Measurements from ENCODE around the gene CECR2.
"Not testable (repeated sequence)": the region's sequence is repeated elsewhere in the genome, so short reads cannot be mapped to it uniquely, and the experiment has no call there.

Gene CECR2

DNA sequence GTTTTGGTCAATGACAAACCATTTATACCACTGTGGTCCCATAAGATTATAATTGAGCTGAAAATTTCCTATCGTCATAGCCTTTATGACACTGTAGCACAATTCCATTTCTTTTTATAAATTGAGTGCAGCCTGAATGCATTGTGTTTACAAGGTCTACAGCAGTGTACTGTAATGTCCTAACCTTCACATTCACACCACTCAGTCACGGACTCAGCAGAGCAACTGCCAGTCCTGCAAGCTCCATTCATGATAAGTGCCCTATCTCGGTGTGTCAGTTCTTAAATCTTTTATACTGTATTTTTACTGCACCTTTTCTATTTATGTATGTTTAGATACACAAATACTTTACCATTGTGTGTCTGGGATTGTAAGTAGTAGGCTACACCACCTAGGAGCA, 138.8 kb downstream of the CECR2 start:
- no peaks in the 10 kb centered on the region for H3K9me3 ChIP-seq (ENCODE audit: control insufficient read depth, insufficient read depth, low read length)
- no peak overlapping the region for H3K9ac ChIP-seq (ENCODE audit: low read depth, low read length)
- no peaks in the 10 kb centered on the region for H3K27me3 ChIP-seq (ENCODE audit: control insufficient read depth, insufficient read depth, low read length)
- H3K27ac ChIP-seq (ENCODE audit: low read depth, low read length) = no peak overlapping the region
- H3K4me1 ChIP-seq (ENCODE audit: control insufficient read depth, insufficient read depth, low read length) = no peaks in the 10 kb centered on the region
- H3K4me3 ChIP-seq (ENCODE audit: low read depth, low read length) = no peak overlapping the region
- H3K36me3 ChIP-seq (ENCODE audit: control insufficient read depth, insufficient read depth, low read length) = peaks cover 91% of the 10 kb centered on the region

DNA sequence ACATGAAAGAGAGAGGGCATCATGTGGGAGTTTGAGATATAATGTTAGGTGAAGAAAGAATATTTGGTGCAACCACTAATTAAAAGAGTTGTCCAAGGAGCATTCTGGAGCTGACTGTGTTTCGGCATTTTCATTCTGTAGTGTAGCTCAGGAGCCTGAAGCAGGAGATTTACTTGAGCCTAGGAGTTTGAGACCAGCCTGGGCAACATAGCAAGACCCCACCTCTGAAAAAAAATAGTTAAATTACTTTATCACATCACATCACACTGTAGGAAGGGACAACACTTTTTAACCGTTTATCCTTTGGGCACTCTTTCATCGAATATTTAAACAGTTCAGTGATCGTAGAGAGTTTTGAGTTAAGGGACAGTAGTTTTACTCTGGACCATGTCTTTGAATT, 143.7 kb downstream of the CECR2 start:
- Histone ChIP-seq H3K4me3 (ENCODE audit: low read depth, low read length) (no peak overlapping the region), H3K4me1 (ENCODE audit: control insufficient read depth, insufficient read depth, low read length) (no peaks in the 10 kb centered on the region), H3K9ac (ENCODE audit: low read depth, low read length) (no peak overlapping the region), H3K9me3 (ENCODE audit: control insufficient read depth, insufficient read depth, low read length) (no peaks in the 10 kb centered on the region), H3K27ac (ENCODE audit: low read depth, low read length) (no peak overlapping the region), H3K27me3 (ENCODE audit: control insufficient read depth, insufficient read depth, low read length) (no peaks in the 10 kb centered on the region), H3K36me3 (ENCODE audit: control insufficient read depth, insufficient read depth, low read length) (peaks cover 81% of the 10 kb centered on the region)

DNA sequence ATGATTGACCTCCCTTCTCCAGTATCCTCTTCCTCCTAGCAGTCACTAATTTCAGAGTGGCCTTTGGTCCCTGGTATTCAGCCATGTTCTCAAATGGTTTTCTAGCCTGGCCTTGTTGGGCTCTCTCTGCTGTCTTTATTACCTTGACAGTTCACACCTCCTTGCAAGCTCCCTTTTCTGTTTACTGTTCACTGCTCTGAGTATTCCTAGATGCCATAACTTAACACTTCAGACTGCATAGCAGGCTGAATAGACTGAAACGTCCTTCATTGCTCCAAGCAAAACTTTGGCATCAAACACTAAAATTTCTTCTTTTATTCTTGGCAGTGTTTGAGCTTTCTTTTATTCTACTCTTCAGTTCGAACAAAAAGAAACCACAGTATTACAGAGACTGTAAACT, 144.4 kb downstream of the CECR2 start:
- H3K27ac ChIP-seq (ENCODE audit: low read depth, low read length) = no peak overlapping the region
- H3K4me3 ChIP-seq (ENCODE audit: low read depth, low read length) = no peak overlapping the region
- no peaks in the 10 kb centered on the region for H3K4me1 ChIP-seq (ENCODE audit: control insufficient read depth, insufficient read depth, low read length)
- H3K9ac ChIP-seq (ENCODE audit: low read depth, low read length) = no peak overlapping the region
- peaks cover 81% of the 10 kb centered on the region for H3K36me3 ChIP-seq (ENCODE audit: control insufficient read depth, insufficient read depth, low read length)
- no peaks in the 10 kb centered on the region for H3K9me3 ChIP-seq (ENCODE audit: control insufficient read depth, insufficient read depth, low read length)
- H3K27me3 ChIP-seq (ENCODE audit: control insufficient read depth, insufficient read depth, low read length) = no peaks in the 10 kb centered on the region

DNA sequence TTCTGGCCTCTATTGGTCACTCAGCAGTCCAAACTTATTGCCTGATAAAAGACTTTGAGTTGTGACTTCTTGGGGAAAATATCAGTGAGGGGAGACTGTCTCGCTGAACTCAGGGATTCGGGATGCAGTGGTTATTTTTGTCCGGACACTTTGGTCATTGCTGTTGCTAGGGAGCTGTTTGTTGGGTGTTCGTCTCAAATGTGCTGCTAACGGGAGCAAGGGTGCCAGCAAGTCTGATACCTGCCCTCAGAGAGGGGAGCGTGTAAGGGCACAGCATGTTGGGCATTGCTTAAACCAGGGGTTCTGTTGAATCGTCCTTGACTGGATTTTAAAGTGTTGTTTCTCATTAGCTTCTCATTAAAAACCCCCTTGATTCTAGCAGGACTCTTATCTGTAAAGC, 144.8 kb downstream of the CECR2 start:
- Histone ChIP-seq H3K4me1 (ENCODE audit: control insufficient read depth, insufficient read depth, low read length) (no peaks in the 10 kb centered on the region), H3K9ac (ENCODE audit: low read depth, low read length) (no peak overlapping the region), H3K4me3 (ENCODE audit: low read depth, low read length) (no peak overlapping the region), H3K27me3 (ENCODE audit: control insufficient read depth, insufficient read depth, low read length) (no peaks in the 10 kb centered on the region), H3K27ac (ENCODE audit: low read depth, low read length) (no peak overlapping the region), H3K36me3 (ENCODE audit: control insufficient read depth, insufficient read depth, low read length) (peaks cover 81% of the 10 kb centered on the region), H3K9me3 (ENCODE audit: control insufficient read depth, insufficient read depth, low read length) (no peaks in the 10 kb centered on the region)

DNA sequence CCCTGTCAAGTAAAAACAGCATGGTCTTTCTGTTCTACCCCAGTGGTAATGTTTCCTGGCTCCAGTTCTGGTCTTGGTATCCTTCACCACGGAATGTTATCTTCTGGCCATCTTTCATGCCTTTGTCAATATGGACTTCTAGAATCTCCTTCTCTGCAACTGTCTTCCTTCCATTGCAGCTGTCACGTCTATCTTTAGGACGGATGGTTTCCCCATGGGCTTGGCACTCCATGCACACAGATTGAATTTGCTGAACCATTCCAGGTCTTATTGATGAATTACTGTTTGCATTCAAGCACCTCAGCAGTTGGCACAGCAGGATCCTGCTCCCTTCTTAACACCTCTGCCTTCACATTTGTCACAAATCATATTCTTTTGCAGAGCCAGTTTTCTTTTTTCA, 149.1 kb downstream of the CECR2 start:
- Histone ChIP-seq H3K4me3 (ENCODE audit: low read depth, low read length) (no peak overlapping the region), H3K27ac (ENCODE audit: low read depth, low read length) (no peak overlapping the region), H3K9me3 (ENCODE audit: control insufficient read depth, insufficient read depth, low read length) (no peaks in the 10 kb centered on the region), H3K4me1 (ENCODE audit: control insufficient read depth, insufficient read depth, low read length) (no peaks in the 10 kb centered on the region), H3K27me3 (ENCODE audit: control insufficient read depth, insufficient read depth, low read length) (no peaks in the 10 kb centered on the region), H3K36me3 (ENCODE audit: control insufficient read depth, insufficient read depth, low read length) (peaks cover 62% of the 10 kb centered on the region), H3K9ac (ENCODE audit: low read depth, low read length) (no peak overlapping the region)

DNA sequence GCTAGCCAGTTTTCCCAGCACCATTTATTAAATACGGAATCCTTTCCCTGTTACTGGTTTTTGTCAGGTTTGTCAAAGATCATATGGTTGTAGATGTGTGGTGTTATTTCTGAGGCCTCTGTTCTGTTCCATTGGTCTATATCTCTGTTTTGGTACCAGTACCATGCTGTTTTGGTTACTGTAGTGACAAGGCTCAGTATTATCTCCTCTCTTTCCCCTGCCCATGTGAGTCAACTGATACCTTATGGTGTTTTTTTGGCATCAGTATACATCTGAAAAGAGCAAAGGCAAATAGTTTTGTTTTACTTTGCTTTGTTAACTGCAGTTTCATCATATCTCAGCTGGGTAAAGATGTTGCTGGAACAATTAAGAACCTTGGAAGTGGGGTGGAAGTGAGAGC, 152.7 kb downstream of the CECR2 start:
- H3K36me3 ChIP-seq (ENCODE audit: control insufficient read depth, insufficient read depth, low read length) = peaks cover 71% of the 10 kb centered on the region
- H3K4me3 ChIP-seq (ENCODE audit: low read depth, low read length); H3K27me3 ChIP-seq (ENCODE audit: control insufficient read depth, insufficient read depth, low read length); H3K27ac ChIP-seq (ENCODE audit: low read depth, low read length); H3K4me1 ChIP-seq (ENCODE audit: control insufficient read depth, insufficient read depth, low read length); H3K9ac ChIP-seq (ENCODE audit: low read depth, low read length); H3K9me3 ChIP-seq (ENCODE audit: control insufficient read depth, insufficient read depth, low read length): not testable (repeated sequence)

DNA sequence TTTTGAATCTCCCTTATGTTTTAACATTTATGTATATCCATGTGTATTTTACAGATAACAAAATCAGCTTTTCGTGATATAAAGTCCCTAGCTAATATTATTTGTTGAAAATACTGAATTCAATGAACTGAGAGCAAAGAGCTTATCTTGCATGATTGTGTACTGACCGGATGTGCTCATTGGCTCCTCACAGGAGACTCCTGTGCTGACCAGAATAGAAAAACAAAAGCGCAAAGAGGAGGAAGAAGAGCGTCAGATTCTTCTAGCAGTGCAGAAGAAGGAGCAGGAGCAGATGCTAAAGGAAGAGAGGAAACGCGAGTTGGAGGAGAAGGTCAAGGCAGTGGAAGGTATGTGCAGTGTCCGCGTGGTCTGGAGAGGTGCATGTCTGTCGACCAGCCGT, 154.7 kb downstream of the CECR2 start:
- Histone ChIP-seq H3K27ac (ENCODE audit: low read depth, low read length) (no peak overlapping the region), H3K4me1 (ENCODE audit: control insufficient read depth, insufficient read depth, low read length) (no peaks in the 10 kb centered on the region), H3K27me3 (ENCODE audit: control insufficient read depth, insufficient read depth, low read length) (no peaks in the 10 kb centered on the region), H3K36me3 (ENCODE audit: control insufficient read depth, insufficient read depth, low read length) (peaks cover 70% of the 10 kb centered on the region), H3K4me3 (ENCODE audit: low read depth, low read length) (no peak overlapping the region), H3K9me3 (ENCODE audit: control insufficient read depth, insufficient read depth, low read length) (no peaks in the 10 kb centered on the region), H3K9ac (ENCODE audit: low read depth, low read length) (no peak overlapping the region)

DNA sequence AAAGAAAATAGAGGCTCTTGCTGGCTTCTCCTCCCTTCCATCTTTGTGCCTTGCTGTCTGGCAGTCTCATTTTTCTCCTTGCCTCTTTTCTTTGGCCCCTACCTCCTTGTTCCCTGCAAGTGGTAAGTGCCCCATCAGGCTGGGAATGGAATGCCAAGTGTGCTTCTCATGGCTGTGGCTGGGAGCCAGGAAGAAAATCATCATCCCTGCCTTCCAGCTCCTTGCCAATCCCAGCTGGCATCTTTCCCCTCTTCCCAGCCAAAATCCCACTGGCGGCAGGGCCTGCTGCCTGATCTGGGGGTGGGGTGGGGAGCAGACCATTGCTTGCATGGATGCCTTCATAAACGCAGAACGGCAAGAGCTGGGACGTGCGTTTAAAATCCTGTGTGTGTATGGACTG, 167.0 kb downstream of the CECR2 start:
- no peak overlapping the region for H3K4me3 ChIP-seq (ENCODE audit: low read depth, low read length)
- no peaks in the 10 kb centered on the region for H3K27me3 ChIP-seq (ENCODE audit: control insufficient read depth, insufficient read depth, low read length)
- H3K9me3 ChIP-seq (ENCODE audit: control insufficient read depth, insufficient read depth, low read length) = no peaks in the 10 kb centered on the region
- H3K9ac ChIP-seq (ENCODE audit: low read depth, low read length) = no peak overlapping the region
- H3K4me1 ChIP-seq (ENCODE audit: control insufficient read depth, insufficient read depth, low read length) = peaks cover 9% of the 10 kb centered on the region; the same call in 1 of the 2 replicates
- H3K27ac ChIP-seq (ENCODE audit: low read depth, low read length) = no peak overlapping the region
- peaks cover 76% of the 10 kb centered on the region for H3K36me3 ChIP-seq (ENCODE audit: control insufficient read depth, insufficient read depth, low read length)

DNA sequence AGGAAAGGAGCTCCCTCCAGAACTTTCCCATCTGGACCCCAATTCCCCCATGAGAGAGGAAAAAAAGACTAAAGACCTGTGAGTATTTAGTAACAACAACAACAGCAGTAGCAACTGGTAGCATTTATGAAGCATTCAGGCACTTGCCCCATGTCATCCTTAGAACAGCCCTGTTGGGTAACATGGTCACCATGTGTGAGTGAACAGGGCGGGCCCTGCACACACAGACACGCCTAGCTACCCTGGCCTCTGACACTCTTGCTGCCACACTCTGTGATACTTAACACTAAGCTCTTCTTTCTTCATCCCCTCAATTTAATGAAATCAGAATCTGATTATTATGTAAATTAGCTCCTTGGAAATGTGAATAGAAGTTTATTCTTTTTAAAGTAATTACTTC, 167.9 kb downstream of the CECR2 start:
- no peak overlapping the region for H3K27ac ChIP-seq (ENCODE audit: low read depth, low read length)
- no peaks in the 10 kb centered on the region for H3K9me3 ChIP-seq (ENCODE audit: control insufficient read depth, insufficient read depth, low read length)
- H3K36me3 ChIP-seq (ENCODE audit: control insufficient read depth, insufficient read depth, low read length) = peaks cover 77% of the 10 kb centered on the region
- H3K9ac ChIP-seq (ENCODE audit: low read depth, low read length) = no peak overlapping the region
- H3K4me3 ChIP-seq (ENCODE audit: low read depth, low read length) = no peak overlapping the region
- H3K27me3 ChIP-seq (ENCODE audit: control insufficient read depth, insufficient read depth, low read length) = no peaks in the 10 kb centered on the region
- H3K4me1 ChIP-seq (ENCODE audit: control insufficient read depth, insufficient read depth, low read length) = peaks cover 9% of the 10 kb centered on the region; the same call in 1 of the 2 replicates

DNA sequence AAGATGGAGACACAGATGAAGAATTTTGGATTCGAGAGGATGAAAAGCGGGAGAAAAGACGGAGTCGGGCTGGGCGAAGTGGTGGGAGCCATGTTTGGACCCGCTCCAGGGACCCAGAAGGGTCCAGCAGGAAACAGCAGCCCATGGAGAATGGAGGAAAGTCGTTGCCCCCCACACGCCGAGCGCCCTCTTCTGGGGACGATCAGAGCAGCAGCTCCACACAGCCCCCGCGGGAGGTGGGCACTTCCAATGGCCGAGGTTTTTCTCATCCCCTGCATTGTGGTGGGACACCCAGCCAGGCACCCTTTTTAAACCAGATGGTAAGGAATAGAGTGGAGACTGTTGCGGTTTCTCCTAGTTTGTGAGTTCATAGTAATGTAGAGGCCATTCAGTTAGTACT, 171.2 kb downstream of the CECR2 start:
- Histone ChIP-seq H3K27me3 (ENCODE audit: control insufficient read depth, insufficient read depth, low read length) (no peaks in the 10 kb centered on the region), H3K9me3 (ENCODE audit: control insufficient read depth, insufficient read depth, low read length) (no peaks in the 10 kb centered on the region), H3K4me1 (ENCODE audit: control insufficient read depth, insufficient read depth, low read length) (peaks cover 9% of the 10 kb centered on the region; the same call in 1 of the 2 replicates), H3K9ac (ENCODE audit: low read depth, low read length) (no peak overlapping the region), H3K4me3 (ENCODE audit: low read depth, low read length) (no peak overlapping the region), H3K27ac (ENCODE audit: low read depth, low read length) (no peak overlapping the region), H3K36me3 (ENCODE audit: control insufficient read depth, insufficient read depth, low read length) (peaks cover 88% of the 10 kb centered on the region)

DNA sequence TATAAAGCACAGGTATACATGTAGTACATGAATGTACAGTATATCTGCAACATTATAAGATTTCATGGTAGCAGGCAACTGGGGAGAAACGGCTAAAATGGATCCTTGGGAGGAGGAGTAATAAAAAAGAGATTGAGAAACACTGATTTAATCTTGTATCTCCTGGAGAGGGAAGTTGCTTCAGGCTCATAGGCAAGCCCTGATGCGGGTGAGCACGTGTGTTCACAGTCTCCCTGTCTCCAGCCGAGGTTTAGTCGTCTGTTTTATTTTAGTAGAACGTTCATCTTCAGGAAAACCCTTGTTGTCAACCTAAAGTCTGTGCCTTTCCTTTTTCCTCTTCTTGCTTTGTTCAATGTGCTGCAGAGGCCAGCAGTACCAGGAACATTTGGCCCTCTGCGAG, 172.2 kb downstream of the CECR2 start:
- Histone ChIP-seq H3K36me3 (ENCODE audit: control insufficient read depth, insufficient read depth, low read length) (peaks cover 91% of the 10 kb centered on the region), H3K9me3 (ENCODE audit: control insufficient read depth, insufficient read depth, low read length) (no peaks in the 10 kb centered on the region), H3K4me1 (ENCODE audit: control insufficient read depth, insufficient read depth, low read length) (peaks cover 6% of the 10 kb centered on the region; the same call in 1 of the 2 replicates), H3K27ac (ENCODE audit: low read depth, low read length) (no peak overlapping the region), H3K9ac (ENCODE audit: low read depth, low read length) (no peak overlapping the region), H3K4me3 (ENCODE audit: low read depth, low read length) (no peak overlapping the region), H3K27me3 (ENCODE audit: control insufficient read depth, insufficient read depth, low read length) (no peaks in the 10 kb centered on the region)

DNA sequence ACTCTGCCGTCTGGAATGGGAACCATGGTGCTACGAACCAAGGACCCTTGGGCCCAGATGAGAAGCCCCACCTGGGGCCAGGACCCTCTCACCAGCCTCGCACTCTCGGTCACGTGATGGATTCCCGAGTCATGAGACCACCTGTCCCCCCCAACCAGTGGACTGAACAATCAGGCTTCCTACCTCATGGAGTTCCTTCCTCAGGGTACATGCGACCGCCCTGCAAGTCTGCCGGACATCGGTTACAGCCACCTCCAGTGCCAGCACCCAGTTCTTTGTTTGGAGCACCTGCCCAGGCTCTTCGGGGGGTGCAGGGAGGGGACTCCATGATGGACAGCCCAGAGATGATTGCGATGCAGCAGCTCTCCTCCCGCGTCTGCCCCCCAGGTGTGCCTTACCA, 173.2 kb downstream of the CECR2 start:
- Histone ChIP-seq H3K4me3 (ENCODE audit: low read depth, low read length) (no peak overlapping the region), H3K36me3 (ENCODE audit: control insufficient read depth, insufficient read depth, low read length) (peaks cover 85% of the 10 kb centered on the region), H3K4me1 (ENCODE audit: control insufficient read depth, insufficient read depth, low read length) (no peaks in the 10 kb centered on the region), H3K9me3 (ENCODE audit: control insufficient read depth, insufficient read depth, low read length) (no peaks in the 10 kb centered on the region), H3K9ac (ENCODE audit: low read depth, low read length) (no peak overlapping the region), H3K27me3 (ENCODE audit: control insufficient read depth, insufficient read depth, low read length) (no peaks in the 10 kb centered on the region), H3K27ac (ENCODE audit: low read depth, low read length) (no peak overlapping the region)

Measured in HUES48 (cell line).